NAMALWA (cell line): ENCODE data around the gene SAMD11.
"Not testable (repeated sequence)": the region's sequence is repeated elsewhere in the genome, so short reads cannot be mapped to it uniquely, and the experiment has no call there.

Experiments used
- DNase-seq: peaks from one replicate; pipeline ENCODE4 v3.0.0-alpha.2; 2015; ENCODE audit warnings: low spot score

The SAMD11 gene, protein sequence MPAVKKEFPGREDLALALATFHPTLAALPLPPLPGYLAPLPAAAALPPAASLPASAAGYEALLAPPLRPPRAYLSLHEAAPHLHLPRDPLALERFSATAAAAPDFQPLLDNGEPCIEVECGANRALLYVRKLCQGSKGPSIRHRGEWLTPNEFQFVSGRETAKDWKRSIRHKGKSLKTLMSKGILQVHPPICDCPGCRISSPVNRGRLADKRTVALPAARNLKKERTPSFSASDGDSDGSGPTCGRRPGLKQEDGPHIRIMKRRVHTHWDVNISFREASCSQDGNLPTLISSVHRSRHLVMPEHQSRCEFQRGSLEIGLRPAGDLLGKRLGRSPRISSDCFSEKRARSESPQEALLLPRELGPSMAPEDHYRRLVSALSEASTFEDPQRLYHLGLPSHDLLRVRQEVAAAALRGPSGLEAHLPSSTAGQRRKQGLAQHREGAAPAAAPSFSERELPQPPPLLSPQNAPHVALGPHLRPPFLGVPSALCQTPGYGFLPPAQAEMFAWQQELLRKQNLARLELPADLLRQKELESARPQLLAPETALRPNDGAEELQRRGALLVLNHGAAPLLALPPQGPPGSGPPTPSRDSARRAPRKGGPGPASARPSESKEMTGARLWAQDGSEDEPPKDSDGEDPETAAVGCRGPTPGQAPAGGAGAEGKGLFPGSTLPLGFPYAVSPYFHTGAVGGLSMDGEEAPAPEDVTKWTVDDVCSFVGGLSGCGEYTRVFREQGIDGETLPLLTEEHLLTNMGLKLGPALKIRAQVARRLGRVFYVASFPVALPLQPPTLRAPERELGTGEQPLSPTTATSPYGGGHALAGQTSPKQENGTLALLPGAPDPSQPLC

GRCh38 chr1:923131-923990 is at the start of gene SAMD11:
TSS of gene SAMD11 (plus strand) at chr1:923923. CDS start at chr1:924432, 509 bp downstream.
- DNase-seq, result peak; percentile 61

GRCh38 chr1:876428-877208 is 47.1 kb upstream of the SAMD11 start:
- DNase-seq, result not testable (repeated sequence)

GRCh38 chr1:877209-877986 is 46.3 kb upstream of the SAMD11 start:
- DNase-seq, result not testable (repeated sequence)

- DNase-seq, result not testable (repeated sequence)
Measured at GRCh38 chr1:880511-880910, 43.2 kb upstream of the SAMD11 start.

GRCh38 chr1:880915-881314 is 42.8 kb upstream of the SAMD11 start:
- not testable (repeated sequence) for DNase-seq

DNA sequence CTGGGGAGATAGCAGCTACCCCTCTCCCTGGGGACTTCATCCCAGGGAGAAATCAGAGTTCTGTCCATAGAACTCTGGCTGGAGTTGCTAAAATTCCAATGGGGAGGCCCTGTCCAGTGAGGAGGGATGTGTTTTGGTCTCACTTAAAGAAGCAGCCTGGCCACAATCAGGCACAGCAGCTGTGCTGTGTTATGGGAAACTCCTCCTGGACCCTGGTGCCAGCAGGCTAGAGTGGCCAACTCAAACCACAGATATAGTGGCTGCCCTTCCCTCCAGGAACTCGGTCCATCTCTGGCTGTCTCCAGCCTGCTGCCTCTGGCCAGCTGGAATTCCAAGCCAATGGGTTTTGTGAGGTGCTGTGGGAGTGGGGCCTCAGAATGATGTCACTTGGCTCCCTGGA is 37.4 kb upstream of the SAMD11 start:
- DNase-seq, result no peak

GRCh38 chr1:886760-887159 is 37.0 kb upstream of the SAMD11 start:
- DNase-seq, result no peak

DNA sequence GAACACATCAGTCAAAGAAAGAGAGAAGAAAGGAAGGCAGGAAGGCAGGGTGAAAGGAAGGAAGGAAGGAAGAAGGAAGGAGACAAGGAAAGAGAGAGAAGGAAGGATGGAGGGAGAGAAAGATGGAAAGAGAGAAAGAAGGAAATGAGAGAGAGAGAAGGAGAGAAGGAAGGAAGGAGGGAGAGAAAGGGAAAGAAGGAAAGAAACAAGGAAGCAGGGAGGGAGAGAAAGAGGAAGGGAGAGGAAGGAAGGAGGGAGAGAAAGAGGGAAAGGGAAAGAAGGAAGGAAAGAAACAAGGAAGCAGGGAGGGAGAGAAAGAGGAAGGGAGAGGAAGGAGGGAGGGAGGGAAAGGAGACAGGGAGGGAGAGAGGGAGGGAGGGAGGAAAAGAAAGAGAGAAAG is 35.4 kb upstream of the SAMD11 start:
- DNase-seq, result no peak

DNA sequence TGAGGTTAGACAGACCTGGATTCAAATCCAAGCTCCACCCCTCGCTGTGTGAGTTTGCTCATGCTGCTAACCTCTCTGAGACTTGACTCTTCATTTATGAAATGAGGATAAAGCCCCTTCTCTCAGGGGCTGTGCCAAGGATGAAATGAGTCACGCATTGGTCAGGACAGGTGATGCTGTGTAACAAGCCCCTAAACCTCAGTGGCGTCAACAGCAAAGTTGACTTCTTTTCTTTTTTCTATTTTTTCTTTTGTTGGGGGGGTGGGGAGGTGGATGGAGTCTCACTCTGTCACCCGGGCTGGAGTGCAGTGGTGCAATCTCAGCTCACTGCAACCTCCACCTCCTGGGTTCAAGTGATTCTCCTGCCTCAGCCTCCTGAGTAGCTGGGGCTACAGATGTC is 33.9 kb upstream of the SAMD11 start:
- DNase-seq, result not testable (repeated sequence)

DNA sequence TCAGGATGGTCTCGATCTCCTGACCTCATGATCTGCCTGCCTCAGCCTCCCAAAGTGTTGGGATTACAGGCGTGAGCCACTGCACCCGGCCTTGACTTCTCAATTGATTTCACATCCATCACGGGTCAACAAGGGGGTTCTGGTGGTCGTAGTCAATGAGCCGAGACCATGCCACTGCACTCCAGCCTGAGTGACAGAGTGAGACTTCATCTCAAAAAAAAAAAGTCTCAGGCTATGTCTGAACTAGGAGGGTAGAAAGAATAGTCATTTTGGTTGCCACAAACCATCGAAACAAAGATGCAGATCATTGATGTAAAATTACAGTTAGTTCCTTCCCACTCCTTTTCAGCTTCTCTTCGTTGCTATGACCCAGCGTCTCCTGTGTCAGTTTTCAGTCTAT is 33.5 kb upstream of the SAMD11 start:
- not testable (repeated sequence) for DNase-seq

DNA sequence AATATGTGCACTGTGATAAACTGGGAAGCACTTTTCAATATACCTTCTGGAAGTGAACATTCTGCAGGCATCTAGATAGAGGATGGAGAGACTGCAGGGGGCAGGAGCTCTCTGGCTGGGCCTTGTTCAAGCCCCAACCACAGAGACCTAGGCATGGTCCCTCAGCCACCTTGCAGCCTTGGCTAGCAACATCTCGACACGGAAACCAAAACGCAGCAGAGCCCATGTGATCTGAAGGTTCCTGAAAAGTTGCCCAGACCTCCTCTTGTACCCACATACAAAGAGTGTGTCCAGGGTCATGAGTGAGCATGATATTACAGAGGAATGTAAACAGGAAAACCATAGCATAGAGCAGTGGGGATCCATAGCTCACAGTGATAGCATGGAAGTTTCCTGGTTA is 33.1 kb upstream of the SAMD11 start:
- peak; percentile 5 for DNase-seq

DNA sequence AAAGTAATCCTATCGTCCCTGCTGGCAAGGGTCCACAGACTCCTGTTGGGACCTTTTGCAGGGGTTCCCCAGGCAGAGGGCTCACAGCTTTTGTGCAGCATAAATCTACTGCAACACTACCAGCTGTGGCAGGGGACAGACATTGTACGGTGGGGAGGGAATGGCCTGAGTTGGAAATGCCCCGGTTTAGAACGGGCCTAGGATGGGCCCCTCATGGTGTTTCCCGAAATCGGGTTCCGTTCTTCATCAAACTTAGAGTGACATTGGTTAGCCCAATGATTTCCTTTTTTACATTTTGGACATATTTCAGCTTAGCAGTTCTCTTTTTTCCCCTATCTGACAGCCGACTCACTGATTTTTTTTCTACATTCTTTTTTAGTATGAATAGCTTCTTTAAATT is 26.5 kb upstream of the SAMD11 start:
- peak; percentile 2 for DNase-seq

DNA sequence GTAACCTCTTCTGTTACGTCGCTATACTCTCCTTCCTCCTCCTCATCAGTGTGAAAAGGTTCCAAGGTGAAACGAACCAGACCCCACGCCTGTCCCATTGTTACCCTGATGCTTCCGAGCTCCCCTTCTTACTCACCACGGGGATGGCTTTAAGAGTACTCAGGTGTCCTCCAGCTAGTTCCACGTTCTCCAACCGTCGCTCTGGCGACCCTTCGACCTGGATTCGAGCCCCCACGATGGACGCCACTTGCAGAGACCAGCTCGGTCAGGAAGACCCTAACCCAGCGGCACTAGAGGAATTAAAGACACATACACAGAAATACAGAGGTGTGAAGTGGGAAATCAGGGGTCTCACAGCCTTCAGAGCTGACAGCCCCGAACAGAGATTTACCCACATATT is 25.8 kb upstream of the SAMD11 start:
- DNase-seq, result not testable (repeated sequence)

DNA sequence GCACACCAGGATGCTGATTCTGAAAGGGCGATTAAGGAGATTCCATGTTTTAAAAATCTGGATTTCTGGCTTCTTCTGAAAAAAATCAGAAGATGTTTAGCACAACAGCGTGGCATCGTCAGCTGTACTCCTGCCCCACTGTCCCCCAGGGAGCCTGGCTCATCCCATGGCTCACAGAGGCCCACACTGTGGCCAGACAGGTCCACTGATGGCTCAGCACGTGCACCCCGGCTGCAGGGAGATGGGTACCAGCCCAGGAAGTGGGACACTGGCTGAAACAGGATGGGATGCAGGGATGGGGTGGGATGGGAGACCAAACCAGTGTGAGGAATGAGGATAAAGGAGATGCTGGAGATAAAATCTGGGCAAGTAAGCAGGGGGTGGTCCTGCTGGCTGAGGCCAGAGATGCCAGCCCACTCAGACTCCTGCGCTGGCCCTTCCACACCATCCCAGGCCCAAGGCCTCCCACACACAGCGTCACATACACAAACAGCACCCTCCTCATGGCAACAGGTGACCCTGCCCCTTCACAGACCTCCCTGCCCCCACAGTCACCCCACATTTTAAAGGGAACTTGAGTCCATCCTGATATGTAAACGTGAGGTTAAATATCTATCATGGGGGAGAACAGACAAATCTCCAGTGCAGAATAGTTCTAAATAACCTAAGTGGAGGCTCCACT is 23.9 kb upstream of the SAMD11 start:
- DNase-seq, result peak; percentile 3

- peak; percentile 8 for DNase-seq
Measured at GRCh38 chr1:901108-901859, 22.4 kb upstream of the SAMD11 start.

DNA sequence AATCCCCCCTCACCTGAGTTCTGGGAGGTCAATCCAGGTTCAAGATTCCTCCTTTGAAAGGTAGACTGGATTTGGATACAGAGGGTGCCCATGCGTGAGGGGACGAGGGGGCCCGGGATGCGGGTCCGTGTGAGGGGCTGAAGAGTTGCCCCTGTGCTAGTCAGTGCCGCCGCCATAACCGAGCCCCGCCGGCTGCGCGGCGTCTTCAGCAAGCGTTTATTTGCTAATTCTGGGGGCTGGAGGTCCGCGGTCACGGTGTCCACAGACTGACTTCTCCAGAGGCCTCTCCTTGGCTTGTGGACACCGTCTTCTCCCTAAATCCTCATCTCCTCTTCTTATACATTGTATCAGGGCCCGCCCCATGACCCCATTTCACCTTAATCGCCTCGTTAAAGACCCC is 20.9 kb upstream of the SAMD11 start:
- no peak for DNase-seq

DNA sequence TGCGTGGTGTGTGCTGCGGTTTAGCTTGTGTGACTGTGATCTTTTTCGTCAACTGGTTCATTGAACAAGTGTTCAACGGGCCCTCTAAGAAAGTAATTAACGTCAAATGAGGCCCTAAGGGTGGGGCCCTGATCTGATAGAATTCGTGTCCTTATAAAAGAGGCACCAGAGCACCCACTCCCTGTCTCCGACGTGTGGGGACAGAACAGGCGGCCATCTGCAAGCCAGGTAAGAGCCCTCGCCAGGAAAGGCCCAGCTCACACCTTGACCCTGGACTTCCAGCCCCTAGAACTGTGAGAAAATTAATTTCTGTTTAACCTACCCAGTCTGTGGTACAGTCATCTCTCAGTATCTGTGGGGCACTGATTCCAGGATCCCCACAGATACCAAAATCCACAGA is 20.4 kb upstream of the SAMD11 start:
- DNase-seq, result peak; percentile 3

DNA sequence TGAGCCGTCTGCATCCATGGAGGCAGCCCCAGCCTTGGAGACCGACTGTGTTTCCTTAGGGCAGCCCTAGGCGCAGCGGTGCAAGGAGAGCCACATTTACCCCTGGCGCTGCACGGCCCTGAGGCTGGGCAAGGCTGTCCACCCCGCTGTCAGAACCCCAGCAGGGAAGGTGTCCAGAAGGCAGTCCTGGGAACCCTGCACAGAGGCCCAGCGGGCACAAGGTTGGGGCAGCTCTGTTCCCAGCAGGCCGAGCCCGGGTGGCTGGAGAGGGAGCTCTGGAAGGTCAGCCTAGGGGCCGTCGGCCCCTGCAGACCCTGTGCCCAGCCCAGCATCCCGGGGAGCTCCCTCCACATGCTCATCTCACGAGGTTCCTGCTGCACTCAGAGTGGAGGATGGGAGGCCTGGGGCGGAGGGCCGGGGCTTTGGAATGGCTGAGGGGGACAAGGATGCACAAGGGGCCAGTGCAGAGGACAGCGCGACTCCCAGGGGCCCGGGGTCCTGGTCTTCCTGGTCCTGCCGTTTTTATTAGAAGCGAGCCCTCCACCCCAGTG is 19.9 kb upstream of the SAMD11 start:
- DNase-seq, result no peak
